ENCODE results near the gene DARS2. TPM values are rescaled to one million over a fixed set of nuclear protein-coding genes. Genes with fewer than 3 reads are reported as not detected.

The DARS2 gene
- total and polyA plus RNA-seq, 2 experiments from 2014 or later, result 13.1 to 17.7 TPM

- H4K20me1 ChIP-seq (ENCODE audit: insufficient read depth, poor library complexity, severe bottlenecking), result no peaks in the 10 kb centered on the region
- WGBS (ENCODE audit: low lambda C conversion rate, missing lambda C conversion rate), result 94% methylated on average over 2 of the region's 2 CpGs
- TF ChIP-seq CTCF (IDR thresholded peaks at IDR 0.05; ENCODE audit: poor library complexity), result no peak
- TF ChIP-seq EZH2 (IDR thresholded peaks at IDR 0.05; ENCODE audit: borderline replicate concordance), result no peak
- no peak for TF ChIP-seq EZH2phosphoT487 (IDR thresholded peaks at IDR 0.05; ENCODE audit: low read depth, severe bottlenecking, unreplicated experiment)
- H3K79me2 ChIP-seq, result no peaks in the 10 kb centered on the region
- no peak for DNase-seq (ENCODE audit: low spot score)
- no peaks in the 10 kb centered on the region for H3K36me3 ChIP-seq (replicated peaks; ENCODE audit: insufficient read depth, low read depth)
- H3K4me1 ChIP-seq (ENCODE audit: insufficient read depth), result no peaks in the 10 kb centered on the region
- no peak overlapping the region for H3K4me3 ChIP-seq
- H2AFZ ChIP-seq, result no peak overlapping the region
- H3K9me3 ChIP-seq (ENCODE audit: low read depth), result no peaks in the 10 kb centered on the region
- H3K4me2 ChIP-seq, result no peak overlapping the region
- no peaks in the 10 kb centered on the region for H3K9me2 ChIP-seq (replicated peaks; ENCODE audit: insufficient read depth)
- H3K27me3 ChIP-seq, result no peaks in the 10 kb centered on the region
- no peak overlapping the region for H3K27ac ChIP-seq
These were observed 63.2 kb downstream of the DARS2 start for GRCh38 chr1:173887627-173888026.

- H3K36me3 ChIP-seq (replicated peaks; ENCODE audit: insufficient read depth, low read depth), result no peaks in the 10 kb centered on the region
- no peaks in the 10 kb centered on the region for H3K79me2 ChIP-seq
- no peaks in the 10 kb centered on the region for H4K20me1 ChIP-seq (ENCODE audit: insufficient read depth, poor library complexity, severe bottlenecking)
- H3K4me2 ChIP-seq, result no peak overlapping the region
- no peaks in the 10 kb centered on the region for H3K27me3 ChIP-seq
- no peak for TF ChIP-seq EZH2 (IDR thresholded peaks at IDR 0.05; ENCODE audit: borderline replicate concordance)
- TF ChIP-seq CTCF (IDR thresholded peaks at IDR 0.05; ENCODE audit: poor library complexity), result no peak
- no peak for TF ChIP-seq EZH2phosphoT487 (IDR thresholded peaks at IDR 0.05; ENCODE audit: low read depth, severe bottlenecking, unreplicated experiment)
- no peak overlapping the region for H3K4me3 ChIP-seq
- no peaks in the 10 kb centered on the region for H3K4me1 ChIP-seq (ENCODE audit: insufficient read depth)
- H3K9me3 ChIP-seq (ENCODE audit: low read depth), result no peaks in the 10 kb centered on the region
- no peak overlapping the region for H3K27ac ChIP-seq
- no peak overlapping the region for H2AFZ ChIP-seq
- no peaks in the 10 kb centered on the region for H3K9me2 ChIP-seq (replicated peaks; ENCODE audit: insufficient read depth)
- DNase-seq (ENCODE audit: low spot score), result no peak
These were observed 64.3 kb downstream of the DARS2 start for GRCh38 chr1:173888749-173889148.

GRCh38 chr1:173889885-173890284 lies 65.4 kb downstream of the DARS2 start:
- 96% methylated on average over 2 of the region's 2 CpGs for WGBS (ENCODE audit: low lambda C conversion rate, missing lambda C conversion rate)
- DNase-seq (ENCODE audit: low spot score), result no peak
- no peaks in the 10 kb centered on the region for H3K9me3 ChIP-seq (ENCODE audit: low read depth)
- no peak overlapping the region for H3K4me3 ChIP-seq
- H3K36me3 ChIP-seq (replicated peaks; ENCODE audit: insufficient read depth, low read depth), result no peaks in the 10 kb centered on the region
- H2AFZ ChIP-seq, result no peak overlapping the region
- no peaks in the 10 kb centered on the region for H3K4me1 ChIP-seq (ENCODE audit: insufficient read depth)
- H3K9me2 ChIP-seq (replicated peaks; ENCODE audit: insufficient read depth), result no peaks in the 10 kb centered on the region
- no peaks in the 10 kb centered on the region for H4K20me1 ChIP-seq (ENCODE audit: insufficient read depth, poor library complexity, severe bottlenecking)
- no peak overlapping the region for H3K27ac ChIP-seq
- no peak overlapping the region for H3K4me2 ChIP-seq
- no peaks in the 10 kb centered on the region for H3K27me3 ChIP-seq
- H3K79me2 ChIP-seq, result no peaks in the 10 kb centered on the region
- TF ChIP-seq EZH2 (IDR thresholded peaks at IDR 0.05; ENCODE audit: borderline replicate concordance), result no peak
- no peak for TF ChIP-seq CTCF (IDR thresholded peaks at IDR 0.05; ENCODE audit: poor library complexity)
- no peak for TF ChIP-seq EZH2phosphoT487 (IDR thresholded peaks at IDR 0.05; ENCODE audit: low read depth, severe bottlenecking, unreplicated experiment)

GRCh38 chr1:173893611-173894010 lies 69.1 kb downstream of the DARS2 start:
- TF ChIP-seq EZH2 (IDR thresholded peaks at IDR 0.05; ENCODE audit: borderline replicate concordance) (no peak), EZH2phosphoT487 (IDR thresholded peaks at IDR 0.05; ENCODE audit: low read depth, severe bottlenecking, unreplicated experiment) (no peak), CTCF (IDR thresholded peaks at IDR 0.05; ENCODE audit: poor library complexity) (no peak)
- Histone ChIP-seq H3K27me3 (no peaks in the 10 kb centered on the region), H3K36me3 (replicated peaks; ENCODE audit: insufficient read depth, low read depth) (no peaks in the 10 kb centered on the region), H3K79me2 (no peaks in the 10 kb centered on the region), H3K9me2 (replicated peaks; ENCODE audit: insufficient read depth) (no peaks in the 10 kb centered on the region), H3K4me2 (no peak overlapping the region), H4K20me1 (ENCODE audit: insufficient read depth, poor library complexity, severe bottlenecking) (no peaks in the 10 kb centered on the region), H3K27ac (no peak overlapping the region), H3K9me3 (ENCODE audit: low read depth) (no peaks in the 10 kb centered on the region), H3K4me1 (ENCODE audit: insufficient read depth) (no peaks in the 10 kb centered on the region), H2AFZ (no peak overlapping the region), H3K4me3 (no peak overlapping the region)
- DNase-seq (ENCODE audit: low spot score), result no peak
- WGBS (ENCODE audit: low lambda C conversion rate, missing lambda C conversion rate), result 80% methylated on average over 1 of the region's 1 CpG
